Measurements from ENCODE around the gene GRWD1.

GRWD1 gene

GRCh38 chr19:48445606-48446481 lies at the start of gene GRWD1:
GRWD1 (plus strand) TSS chr19:48445983; CDS start chr19:48446006, 23 bp downstream.
- peak; percentile 94 for DNase-seq (ENCODE audit: low spot score)

GRCh38 chr19:48396016-48396823 lies 49.6 kb upstream of the GRWD1 start:
- no peak for DNase-seq (ENCODE audit: low spot score)

GRCh38 chr19:48396824-48397176 lies 49.0 kb upstream of the GRWD1 start:
- no peak for DNase-seq (ENCODE audit: low spot score)

- no peak for DNase-seq (ENCODE audit: low spot score)
Observed at GRCh38 chr19:48397263-48398101, 48.3 kb upstream of the GRWD1 start.

GRCh38 chr19:48398102-48398374 lies 47.7 kb upstream of the GRWD1 start:
- no peak for DNase-seq (ENCODE audit: low spot score)

- peak; percentile 80 for DNase-seq (ENCODE audit: low spot score)
Observed at GRCh38 chr19:48398375-48399235, 47.2 kb upstream of the GRWD1 start.

GRCh38 chr19:48400018-48400742 lies 45.6 kb upstream of the GRWD1 start:
- peak; percentile 46 for DNase-seq (ENCODE audit: low spot score)

GRCh38 chr19:48401287-48401686 lies 44.5 kb upstream of the GRWD1 start:
- no peak for DNase-seq (ENCODE audit: low spot score)

GRCh38 chr19:48403606-48404005 lies 42.2 kb upstream of the GRWD1 start:
- peak; percentile 50 for DNase-seq (ENCODE audit: low spot score)

GRCh38 chr19:48405010-48405659 lies 40.6 kb upstream of the GRWD1 start:
- DNase-seq (ENCODE audit: low spot score): no peak

GRCh38 chr19:48405850-48406249 lies 39.9 kb upstream of the GRWD1 start:
- no peak for DNase-seq (ENCODE audit: low spot score)

- DNase-seq (ENCODE audit: low spot score): no peak
Observed at GRCh38 chr19:48413879-48414587, 31.8 kb upstream of the GRWD1 start.

- DNase-seq (ENCODE audit: low spot score): peak; percentile 85
Observed at GRCh38 chr19:48415395-48415794, 30.4 kb upstream of the GRWD1 start.

GRCh38 chr19:48415806-48416221 lies 30.0 kb upstream of the GRWD1 start:
- no peak for DNase-seq (ENCODE audit: low spot score)

GRCh38 chr19:48417421-48417820 lies 28.4 kb upstream of the GRWD1 start:
- no peak for DNase-seq (ENCODE audit: low spot score)

GRCh38 chr19:48418317-48419064 lies 27.3 kb upstream of the GRWD1 start:
- DNase-seq (ENCODE audit: low spot score): no peak

GRCh38 chr19:48419158-48419920 lies 26.4 kb upstream of the GRWD1 start:
- DNase-seq (ENCODE audit: low spot score): no peak

GRCh38 chr19:48421548-48421947 lies 24.2 kb upstream of the GRWD1 start:
- DNase-seq (ENCODE audit: low spot score): no peak
